DND-41 (cell line): ENCODE measurements around the gene CCDC83.
"Not testable (repeated sequence)": the region's sequence is repeated elsewhere in the genome, so short reads cannot be mapped to it uniquely, and the experiment has no call there.

ENCODE experiments used
- ATAC-seq: fragments of 200-7000 bp; cut with Tn5 transposase; 3 replicates; pipeline ENCODE4 v1.9.1; 2021; ENCODE audit warnings: low read depth; ENCODE audit not compliant: insufficient read depth
- DNase-seq: peaks from one replicate; pipeline ENCODE4 v3.0.0-alpha.2; 2020
- H2AFZ ChIP-seq: 2 replicates; pipeline ENCODE4 v1.6.0; 2012; ENCODE audit warnings: low read depth, low read length
- H3K27ac ChIP-seq: 2 replicates; pipeline ENCODE4 v1.5.1; 2012; ENCODE audit warnings: low read length, inconsistent platforms
- H3K27me3 ChIP-seq: fragments of 200-600 bp; sonication (generic); 2 replicates; pipeline ENCODE4 v1.6.0; 2012; ENCODE audit warnings: low read length, mild to moderate bottlenecking, inconsistent platforms; ENCODE audit not compliant: insufficient read depth, poor library complexity
- H3K36me3 ChIP-seq: 2 replicates; pipeline ENCODE4 v1.5.1; 2012; ENCODE audit warnings: low read length, inconsistent platforms; ENCODE audit not compliant: insufficient read depth
- H3K4me1 ChIP-seq: 2 replicates; pipeline ENCODE4 v1.5.1; 2012; ENCODE audit warnings: mild to moderate bottlenecking, low read length; ENCODE audit not compliant: insufficient read depth
- H3K4me2 ChIP-seq: 2 replicates; pipeline ENCODE4 v1.6.0; 2012; ENCODE audit warnings: mild to moderate bottlenecking, moderate library complexity, low read length, inconsistent platforms; ENCODE audit not compliant: insufficient read depth
- H3K4me3 ChIP-seq, 2 experiments: fragments of 200-600 bp in 1 of 2; shearing (Covaris generic) in 1 of 2; 2 replicates each; pipeline ENCODE4 v1.5.1; 2012 to 2016; ENCODE audit warnings: inconsistent platforms in 2 of 2, low read length in 2 of 2, mild to moderate bottlenecking in 2 of 2, low read depth in 1 of 2, moderate library complexity in 1 of 2
- H3K79me2 ChIP-seq: 2 replicates; pipeline ENCODE4 v1.6.0; 2012; ENCODE audit warnings: low read length, inconsistent platforms; ENCODE audit not compliant: insufficient read depth
- H3K9ac ChIP-seq: 2 replicates; pipeline ENCODE4 v1.6.0; 2012; ENCODE audit warnings: low read depth, mild to moderate bottlenecking, inconsistent platforms, low read length, moderate library complexity
- H3K9me3 ChIP-seq: 2 replicates; pipeline ENCODE4 v1.5.1; 2012; ENCODE audit warnings: low read length, moderate library complexity, mild to moderate bottlenecking, inconsistent platforms; ENCODE audit not compliant: insufficient read depth, severe bottlenecking
- H4K20me1 ChIP-seq: 2 replicates; pipeline ENCODE4 v1.6.0; 2012; ENCODE audit warnings: low read length; ENCODE audit not compliant: insufficient read depth
- CTCF ChIP-seq: IDR thresholded peaks from 2 replicates; pipeline ENCODE4 v1.5.1; 2012; ENCODE audit warnings: borderline replicate concordance, low read length, moderate library complexity, mild to moderate bottlenecking; ENCODE audit not compliant: poor library complexity, severe bottlenecking; ENCODE audit errors: extremely low read depth
- EZH2 ChIP-seq: IDR thresholded peaks from 3 replicates; pipeline ENCODE4 v1.6.1; 2012; ENCODE audit warnings: borderline replicate concordance, low read depth, mild to moderate bottlenecking, moderate library complexity, low read length, inconsistent platforms; ENCODE audit not compliant: severe bottlenecking

CCDC83 gene

GRCh38 chr11:85950317-85951048 is 95.3 kb downstream of the CCDC83 start:
- ATAC-seq (peak; percentile 30; the same call in 1 of the 3 replicates), DNase-seq (no peak)
- H3K79me2 ChIP-seq, result no peaks in the 10 kb centered on the region
- no peak overlapping the region for H3K4me2 ChIP-seq
- H3K27ac ChIP-seq, result no peak overlapping the region
- no peak overlapping the region for H2AFZ ChIP-seq
- H4K20me1 ChIP-seq, result no peaks in the 10 kb centered on the region
- no peaks in the 10 kb centered on the region for H3K4me1 ChIP-seq
- H3K9me3 ChIP-seq, result peaks cover 5% of the 10 kb centered on the region
- peaks cover 11% of the 10 kb centered on the region; the same call in 1 of the 2 replicates for H3K36me3 ChIP-seq
- H3K9ac ChIP-seq, result no peak overlapping the region
- H3K27me3 ChIP-seq, result no peaks in the 10 kb centered on the region
- no peak for TF ChIP-seq CTCF
- no peak for TF ChIP-seq EZH2
- no peak overlapping the region for H3K4me3 ChIP-seq

- Histone ChIP-seq H3K27ac (no peak overlapping the region), H3K9me3 (no peaks in the 10 kb centered on the region), H2AFZ (no peak overlapping the region), H3K36me3 (peaks cover 17% of the 10 kb centered on the region), H3K4me3 (no peak overlapping the region), H3K4me2 (no peak overlapping the region), H3K79me2 (no peaks in the 10 kb centered on the region), H4K20me1 (no peaks in the 10 kb centered on the region), H3K27me3 (no peaks in the 10 kb centered on the region), H3K4me1 (no peaks in the 10 kb centered on the region), H3K9ac (no peak overlapping the region)
- no peak for TF ChIP-seq CTCF
- TF ChIP-seq EZH2, result no peak
- ATAC-seq (peak; percentile 36; the same call in 1 of the 3 replicates), DNase-seq (no peak)
Measured at GRCh38 chr11:85951049-85951405, 95.8 kb downstream of the CCDC83 start.

DNA sequence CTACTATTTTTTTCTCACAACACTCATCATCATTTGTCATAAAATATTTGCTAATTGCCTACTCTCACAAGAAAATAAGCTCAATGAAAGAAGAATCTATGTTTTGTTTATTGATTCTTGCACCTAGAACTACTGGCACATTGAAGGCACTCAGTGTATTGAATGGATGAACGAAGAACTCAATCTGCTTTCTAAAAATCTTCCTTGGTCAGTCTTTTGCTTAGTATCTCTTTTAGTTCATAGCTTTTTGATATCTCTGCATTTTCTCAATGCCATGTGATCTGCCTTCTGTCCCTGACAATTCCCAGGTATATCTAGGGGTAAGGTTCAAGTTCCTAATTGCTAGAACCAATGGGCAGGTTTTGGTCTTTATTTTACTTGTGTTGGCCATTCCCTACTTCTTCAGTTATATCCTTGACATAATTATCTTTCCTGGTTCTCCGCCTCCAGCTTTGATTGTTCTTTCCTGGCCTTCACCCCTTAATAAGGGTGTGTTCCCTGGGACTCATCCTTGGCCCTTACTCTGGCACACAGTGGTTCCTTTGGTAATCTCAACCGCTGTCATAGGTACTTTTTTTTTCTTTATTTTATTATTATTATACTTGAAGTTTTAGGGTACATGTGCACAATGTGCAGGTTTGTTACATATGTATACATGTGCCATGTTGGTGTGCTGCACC is 96.4 kb downstream of the CCDC83 start:
- Histone ChIP-seq H4K20me1 (no peaks in the 10 kb centered on the region), H2AFZ (no peak overlapping the region), H3K9ac (no peak overlapping the region), H3K27me3 (no peaks in the 10 kb centered on the region), H3K9me3 (no peaks in the 10 kb centered on the region), H3K36me3 (peaks cover 22% of the 10 kb centered on the region), H3K4me3 (no peak overlapping the region), H3K4me1 (no peaks in the 10 kb centered on the region), H3K27ac (no peak overlapping the region), H3K4me2 (no peak overlapping the region), H3K79me2 (no peaks in the 10 kb centered on the region)
- TF ChIP-seq EZH2 (no peak), CTCF (no peak)
- DNase-seq (no peak), ATAC-seq (no peak)

DNA sequence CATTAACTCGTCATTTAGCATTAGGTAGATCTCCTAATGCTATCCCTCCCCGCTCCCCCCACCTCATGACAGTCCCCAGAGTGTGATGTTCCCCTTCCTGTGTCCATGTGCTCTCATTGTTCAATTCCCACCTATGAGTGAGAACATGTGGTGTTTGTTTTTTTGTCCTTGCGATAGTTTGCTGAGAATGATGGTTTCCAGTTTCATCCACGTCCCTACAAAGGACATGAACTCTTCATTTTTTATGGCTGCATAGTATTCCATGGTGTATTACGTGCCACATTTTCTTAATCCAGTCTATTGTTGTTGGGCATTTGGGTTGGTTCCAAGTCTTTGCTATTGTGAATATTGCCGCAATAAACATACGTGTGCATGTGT is 96.9 kb downstream of the CCDC83 start:
- not testable (repeated sequence) for DNase-seq, H3K4me1 ChIP-seq, H4K20me1 ChIP-seq, H3K9ac ChIP-seq, H3K9me3 ChIP-seq, H2AFZ ChIP-seq, H3K27ac ChIP-seq, ATAC-seq, H3K79me2 ChIP-seq, H3K4me3 ChIP-seq, H3K4me2 ChIP-seq, H3K27me3 ChIP-seq
- H3K36me3 ChIP-seq, result peaks cover 28% of the 10 kb centered on the region
